SH-SY5Y (cell line): ENCODE measurements around the gene NAXE.

ENCODE experiments used
- GATA2 ChIP-seq: IDR thresholded peaks from 2 replicates; pipeline ENCODE4 v1.6.1; 2011; ENCODE audit warnings: mild to moderate bottlenecking, low read depth, low read length
- GATA3 ChIP-seq: IDR thresholded peaks from 2 replicates; pipeline ENCODE4 v1.6.1; 2011; ENCODE audit warnings: low read depth, mild to moderate bottlenecking, low read length, moderate library complexity

GRCh38 chr1:156601892-156602291 lies 10.3 kb downstream of the NAXE start:
- TF ChIP-seq GATA2: no peak
- no peak for TF ChIP-seq GATA3
